NOMO-1 treated with DMSO at 0.1 percent for 48 hours (cell line): ENCODE measurements around the gene PLA2G12B.
"Not testable (repeated sequence)": the region's sequence is repeated elsewhere in the genome, so short reads cannot be mapped to it uniquely, and the experiment has no call there.

Source experiments
- DNase-seq: peaks from one replicate; lab custom pipeline; 2025; ENCODE audit not compliant: unreplicated experiment; lab: John Stamatoyannopoulos, UW

The PLA2G12B gene

GRCh38 chr10:72954596-72955554 lies at the start of gene PLA2G12B:
TSS of gene PLA2G12B (minus strand) at chr10:72954806. CDS start at chr10:72954685, 121 bp downstream.
- DNase-seq, result no peak

- DNase-seq, result no peak
Measured at GRCh38 chr10:73003822-73004221, 49.2 kb upstream of the PLA2G12B start.

- DNase-seq, result no peak
Measured at GRCh38 chr10:73000973-73001372, 46.4 kb upstream of the PLA2G12B start.

GRCh38 chr10:72997099-72997498 lies 42.5 kb upstream of the PLA2G12B start:
- no peak for DNase-seq

- not testable (repeated sequence) for DNase-seq
Measured at GRCh38 chr10:72995459-72995858, 40.9 kb upstream of the PLA2G12B start.

GRCh38 chr10:72989771-72990170 lies 35.2 kb upstream of the PLA2G12B start:
- not testable (repeated sequence) for DNase-seq

GRCh38 chr10:72984618-72985017 lies 30.0 kb upstream of the PLA2G12B start:
- DNase-seq, result not testable (repeated sequence)

GRCh38 chr10:72981882-72982529 lies 27.4 kb upstream of the PLA2G12B start:
- DNase-seq, result no peak

- no peak for DNase-seq
Measured at GRCh38 chr10:72981028-72981881, 26.6 kb upstream of the PLA2G12B start.

- DNase-seq, result no peak
Measured at GRCh38 chr10:72980348-72980747, 25.7 kb upstream of the PLA2G12B start.

GRCh38 chr10:72979709-72980108 lies 25.1 kb upstream of the PLA2G12B start:
- DNase-seq, result no peak

GRCh38 chr10:72976886-72977285 lies 22.3 kb upstream of the PLA2G12B start:
- DNase-seq, result no peak

- DNase-seq, result no peak
Measured at GRCh38 chr10:72956001-72956400, 1.4 kb upstream of the PLA2G12B start.

GRCh38 chr10:72954230-72954595 lies 393 bp downstream of the PLA2G12B start:
- DNase-seq, result no peak

- DNase-seq, result no peak
Measured at GRCh38 chr10:72953687-72954086, 919 bp downstream of the PLA2G12B start.

- DNase-seq, result no peak
Measured at GRCh38 chr10:72952642-72953158, 1.9 kb downstream of the PLA2G12B start.

GRCh38 chr10:72952189-72952588 lies 2.4 kb downstream of the PLA2G12B start:
- no peak for DNase-seq

- no peak for DNase-seq
Measured at GRCh38 chr10:72951760-72952159, 2.8 kb downstream of the PLA2G12B start.

GRCh38 chr10:72948762-72949161 lies 5.8 kb downstream of the PLA2G12B start:
- no peak for DNase-seq

GRCh38 chr10:72946963-72947362 lies 7.6 kb downstream of the PLA2G12B start:
- DNase-seq, result no peak
